NCI-H446 treated with DMSO at 0.1 percent for 48 hours (cell line): ENCODE results near the gene FAR2.
"Not testable (repeated sequence)": the region's sequence is repeated elsewhere in the genome, so short reads cannot be mapped to it uniquely, and the experiment has no call there.

ENCODE experiments used
- DNase-seq: peaks from one replicate; lab custom pipeline; 2025; lab: John Stamatoyannopoulos, UW

FAR2 gene

DNA sequence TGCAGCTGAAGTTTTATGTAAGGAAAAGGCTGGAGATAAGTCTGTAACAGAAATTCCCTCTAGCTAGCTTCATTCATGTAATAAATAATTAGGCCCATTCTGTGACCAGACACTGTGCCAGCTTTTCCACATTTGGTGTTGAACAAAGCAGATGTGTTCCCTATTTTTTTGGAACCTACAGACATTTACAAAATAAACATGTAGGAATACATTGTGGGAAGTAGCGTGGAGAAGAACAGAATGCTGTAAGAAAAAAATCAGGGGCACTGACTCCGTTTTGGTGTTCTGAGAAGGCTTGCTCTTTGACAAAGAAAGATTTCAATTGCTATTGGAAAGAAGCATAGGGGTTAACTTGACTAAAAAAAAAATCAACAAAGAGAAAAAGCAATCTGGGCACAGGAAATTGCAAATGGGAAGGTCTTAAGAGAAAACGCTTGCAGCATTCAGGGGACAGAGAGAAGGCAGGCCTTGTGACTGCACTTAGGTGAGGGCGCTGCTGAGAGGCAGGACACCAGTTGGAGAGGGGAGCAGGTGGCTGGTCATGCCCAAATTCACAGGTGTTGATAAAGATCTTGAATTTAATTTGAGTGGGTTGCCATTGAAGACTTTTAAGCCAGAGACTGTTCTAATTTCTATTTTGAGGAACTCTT is 4.0 kb downstream of the FAR2 start:
- DNase-seq = peak; percentile 72

DNA sequence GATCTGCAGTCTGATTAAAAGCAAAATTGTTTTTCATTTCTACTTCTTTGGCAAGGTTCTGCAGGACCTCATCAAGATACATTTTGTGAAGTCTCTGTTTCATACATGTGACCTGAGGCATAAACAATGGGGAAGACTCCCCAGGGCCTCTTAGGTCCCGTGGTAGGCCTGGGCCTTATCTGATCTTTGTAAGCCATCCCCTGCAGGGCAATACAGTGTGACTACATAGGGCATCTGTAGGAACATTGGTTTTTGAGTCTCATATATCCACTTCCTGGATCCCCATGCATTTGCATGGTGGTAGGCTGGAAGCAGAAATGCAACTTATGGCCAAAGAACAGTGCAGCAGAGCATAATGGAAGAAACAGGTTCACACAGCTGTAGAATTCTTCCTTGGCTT is 6.0 kb downstream of the FAR2 start:
- no peak for DNase-seq

DNA sequence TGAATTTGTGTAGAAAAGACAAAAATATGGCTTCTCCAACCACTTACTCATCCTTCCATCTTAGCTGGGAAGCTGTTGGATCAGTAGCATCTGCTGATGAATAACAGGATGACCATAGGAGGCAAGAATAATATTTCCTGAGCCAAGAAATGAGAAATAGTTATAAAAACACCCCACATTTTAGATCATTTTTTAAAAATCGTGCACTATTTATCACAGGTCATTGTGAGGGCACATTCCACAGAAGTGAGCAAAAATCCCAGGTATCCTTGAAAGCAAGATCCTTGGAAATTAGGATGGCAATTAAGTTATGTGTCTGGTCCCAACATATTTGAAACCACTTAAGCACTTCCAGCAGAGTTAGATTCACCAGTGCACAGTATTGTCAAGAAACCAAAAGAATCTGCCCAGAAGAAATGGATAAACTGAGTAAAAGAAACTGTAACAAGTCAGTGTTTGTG is 8.4 kb downstream of the FAR2 start:
- DNase-seq = no peak

DNA sequence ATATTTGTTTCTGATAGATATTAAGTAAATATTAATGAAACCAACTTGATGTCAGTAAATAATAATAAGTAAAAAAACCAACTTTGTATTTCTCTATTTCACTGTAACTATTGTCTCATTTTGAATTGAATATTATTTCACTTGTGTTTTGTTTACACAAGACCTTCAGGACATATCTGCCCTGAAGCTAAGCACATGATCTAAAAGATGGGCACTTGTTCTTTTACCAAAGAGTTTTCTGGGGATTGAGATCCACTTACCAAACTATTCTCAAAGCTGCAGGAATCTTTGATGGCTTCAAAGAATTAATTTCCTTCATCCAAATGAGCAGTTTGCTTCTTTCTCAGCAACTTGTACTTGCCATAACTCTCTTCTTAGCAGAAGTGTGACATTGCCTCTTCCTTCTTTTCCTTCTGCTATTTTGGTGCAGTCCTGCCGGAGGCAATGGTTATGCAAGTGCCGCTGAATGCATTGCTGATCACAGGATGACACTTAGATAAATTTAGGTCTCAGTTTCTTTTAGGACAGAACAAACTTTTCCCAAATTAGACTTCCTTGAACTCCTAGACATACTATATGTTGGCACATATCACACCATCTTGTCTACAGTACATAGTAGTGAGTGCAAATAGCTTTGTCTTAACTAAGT is 9.2 kb downstream of the FAR2 start:
- no peak for DNase-seq

DNA sequence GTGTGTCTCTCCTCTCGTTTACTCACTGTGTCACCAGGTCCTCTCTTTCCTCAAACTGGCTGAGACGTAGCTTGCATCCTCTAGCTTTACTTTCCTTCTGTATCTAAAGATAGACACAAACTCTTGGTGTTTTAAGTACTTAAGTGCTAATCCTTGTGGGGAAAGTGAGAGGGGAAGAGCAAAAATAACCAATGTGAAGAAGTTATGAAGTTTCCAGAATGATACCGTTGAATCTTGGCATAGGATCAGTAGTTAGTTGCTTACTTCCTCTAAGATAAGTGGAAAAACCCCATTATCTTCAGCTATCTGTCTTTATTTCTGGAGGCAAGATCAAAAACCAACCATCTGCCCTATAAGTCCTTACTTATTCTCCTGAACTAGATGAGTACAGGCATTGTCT is 10.6 kb downstream of the FAR2 start:
- DNase-seq = no peak

DNA sequence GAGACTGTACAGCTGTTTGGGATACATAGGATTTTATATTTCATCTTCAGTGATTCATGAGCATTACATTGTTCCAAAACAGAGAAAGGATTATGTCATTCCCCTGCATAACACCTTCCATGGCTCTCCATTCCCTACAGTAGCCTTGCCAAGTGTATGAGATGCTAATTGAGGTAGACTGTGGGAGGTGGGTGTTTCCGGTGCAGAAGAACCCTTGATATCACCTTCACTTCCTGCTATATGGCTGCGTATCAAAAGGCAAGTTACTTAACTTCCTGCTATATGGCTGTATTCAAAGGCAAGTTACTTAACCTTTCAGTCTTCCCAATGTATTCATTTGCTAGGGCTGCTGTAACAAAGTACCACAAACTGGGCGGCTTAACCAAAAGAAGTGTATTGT is 11.2 kb downstream of the FAR2 start:
- DNase-seq = no peak

DNA sequence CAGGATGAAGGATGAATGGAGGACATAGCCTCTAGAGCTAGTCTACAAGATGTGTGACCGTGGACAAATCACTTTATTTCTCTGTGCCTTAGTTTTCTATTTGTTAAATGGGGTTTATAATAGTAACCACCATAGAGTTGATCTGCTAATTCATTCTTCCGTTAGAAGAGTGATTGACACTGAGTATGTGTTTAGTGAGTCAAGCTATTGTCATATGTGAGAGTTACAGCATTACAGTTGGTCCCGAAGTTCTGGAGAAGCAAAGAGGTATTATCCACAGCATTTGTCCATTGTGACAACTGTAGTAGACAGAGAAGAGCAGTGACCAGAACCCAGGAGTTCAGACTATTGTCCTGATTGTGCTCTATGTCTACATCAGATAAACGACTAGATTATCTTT is 14.1 kb downstream of the FAR2 start:
- no peak for DNase-seq

DNA sequence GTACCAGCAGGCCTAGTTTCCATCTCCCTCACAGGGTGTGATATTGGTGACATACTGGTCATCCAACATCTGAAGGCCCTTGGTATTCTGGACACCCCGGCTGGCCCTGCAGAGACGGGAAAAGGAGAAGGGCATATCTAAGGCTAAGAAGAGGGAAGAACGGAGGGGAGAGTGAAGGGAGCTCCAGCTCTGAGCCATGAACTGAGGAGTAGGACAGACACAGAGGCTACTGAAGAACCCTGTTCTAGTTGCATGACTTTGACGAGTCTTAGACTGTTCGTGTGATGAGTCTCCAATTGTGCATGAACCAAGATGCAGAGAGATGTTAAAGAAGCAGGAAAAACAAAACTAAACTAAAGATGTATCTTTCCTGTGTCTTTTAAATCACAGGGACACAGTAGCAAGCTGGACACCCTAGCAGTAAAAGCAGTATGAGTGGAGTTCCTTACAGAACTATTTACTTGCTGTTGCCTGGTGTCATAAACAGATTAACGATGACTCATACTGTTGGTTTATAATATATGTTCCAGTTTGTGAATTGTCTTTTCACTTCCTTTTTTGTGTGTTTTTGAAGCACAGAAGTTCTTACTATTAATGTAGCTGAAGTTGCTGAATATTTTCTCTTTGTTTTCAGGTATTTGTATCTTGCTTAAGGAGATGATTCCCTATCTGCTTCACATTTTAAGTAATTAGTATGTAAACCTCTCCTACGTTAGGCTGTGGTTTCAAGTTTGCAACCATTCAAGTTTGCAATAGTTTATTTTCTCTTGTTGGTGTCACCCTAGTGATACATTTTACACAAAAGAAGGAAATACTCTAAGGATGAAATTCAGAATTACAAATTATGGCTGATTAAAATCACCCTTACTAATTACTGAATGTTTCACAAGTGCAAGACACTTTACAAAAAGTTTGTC is 15.7 kb downstream of the FAR2 start:
- DNase-seq = no peak

DNA sequence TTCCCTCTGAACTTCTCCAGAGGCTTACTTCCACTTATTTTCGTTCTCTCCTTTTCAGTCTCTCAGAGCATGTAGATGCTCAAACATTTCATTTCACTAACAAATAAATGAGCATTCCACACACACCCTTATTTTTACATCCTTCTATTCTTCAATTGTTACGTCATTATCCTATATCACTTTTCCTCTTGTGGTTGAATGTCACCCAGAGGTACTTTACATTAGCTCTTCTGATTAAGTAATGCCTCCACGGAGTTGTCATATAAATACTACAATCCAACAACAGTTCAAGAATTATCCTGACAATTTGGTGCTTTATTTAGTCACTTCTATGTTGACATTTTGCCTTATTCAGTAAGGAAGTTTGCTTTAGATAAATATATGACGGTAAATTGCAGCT is 18.4 kb downstream of the FAR2 start:
- DNase-seq = no peak

DNA sequence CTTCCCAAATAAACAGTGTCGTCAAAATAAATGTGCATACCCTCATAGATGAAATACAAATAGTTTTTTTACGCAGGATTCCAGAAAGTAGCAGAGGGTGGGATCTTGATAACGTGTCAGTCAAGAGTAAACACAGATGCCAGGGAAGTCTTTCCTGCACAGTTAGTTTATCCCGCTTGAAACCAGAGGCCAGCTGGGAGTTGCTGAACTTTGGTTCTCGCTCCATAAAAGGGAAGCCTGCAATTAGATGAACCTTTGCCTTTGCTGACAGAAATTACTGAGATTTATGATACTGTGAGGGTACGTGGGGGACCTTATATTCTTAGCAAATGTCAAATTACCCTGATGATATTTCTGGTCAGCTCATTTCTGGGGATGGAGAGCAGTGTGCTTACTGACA is 18.9 kb downstream of the FAR2 start:
- no peak for DNase-seq

DNA sequence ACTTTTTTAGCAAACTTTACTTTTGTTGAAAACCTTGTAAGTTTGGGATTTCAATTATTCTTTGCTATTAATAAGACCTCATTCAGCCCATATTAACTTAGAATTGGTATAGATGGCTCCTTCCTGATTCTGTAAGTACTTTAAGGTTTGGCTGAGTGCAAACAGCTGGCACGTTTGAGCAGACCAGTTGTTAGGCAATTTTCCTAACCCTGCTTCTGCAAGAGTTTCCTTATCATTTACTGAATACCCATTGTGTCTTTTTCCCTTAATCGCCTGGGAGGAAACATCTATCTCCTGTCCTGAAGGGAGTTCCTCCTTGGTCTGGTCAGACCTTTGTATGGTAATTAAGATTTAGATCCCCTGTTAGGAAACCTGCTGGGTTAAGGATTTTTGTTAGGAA is 20.9 kb downstream of the FAR2 start:
- DNase-seq = not testable (repeated sequence)

DNA sequence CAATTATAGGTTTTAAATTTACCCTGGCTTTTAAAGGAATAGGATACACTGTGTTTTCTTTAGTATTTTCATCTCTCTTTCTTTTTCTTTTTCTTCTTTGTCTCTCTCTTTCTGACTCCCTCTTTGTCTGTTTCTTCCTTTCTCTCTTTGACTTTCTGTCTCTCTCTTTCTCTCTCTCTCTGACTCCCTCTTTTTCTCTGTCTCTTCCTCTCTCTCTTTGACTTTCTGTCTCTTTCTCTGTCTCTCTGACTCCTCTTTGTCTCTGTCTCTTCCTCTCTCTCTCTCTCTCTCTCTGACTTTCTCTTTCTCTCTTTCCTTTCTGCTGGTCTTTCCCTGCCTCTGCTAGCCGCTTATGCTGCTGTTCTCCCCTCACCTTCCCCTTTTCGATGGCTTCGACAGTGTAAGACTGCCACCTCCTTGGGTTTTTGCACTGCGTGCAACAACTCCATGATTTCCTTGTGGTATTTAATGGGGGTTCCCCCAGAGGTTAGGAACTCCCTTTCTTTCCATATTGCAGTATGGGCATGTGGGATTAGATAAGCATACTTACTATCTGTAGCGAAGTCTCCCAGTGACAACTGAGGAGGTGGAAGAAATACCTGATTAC is 21.5 kb downstream of the FAR2 start:
- not testable (repeated sequence) for DNase-seq

DNA sequence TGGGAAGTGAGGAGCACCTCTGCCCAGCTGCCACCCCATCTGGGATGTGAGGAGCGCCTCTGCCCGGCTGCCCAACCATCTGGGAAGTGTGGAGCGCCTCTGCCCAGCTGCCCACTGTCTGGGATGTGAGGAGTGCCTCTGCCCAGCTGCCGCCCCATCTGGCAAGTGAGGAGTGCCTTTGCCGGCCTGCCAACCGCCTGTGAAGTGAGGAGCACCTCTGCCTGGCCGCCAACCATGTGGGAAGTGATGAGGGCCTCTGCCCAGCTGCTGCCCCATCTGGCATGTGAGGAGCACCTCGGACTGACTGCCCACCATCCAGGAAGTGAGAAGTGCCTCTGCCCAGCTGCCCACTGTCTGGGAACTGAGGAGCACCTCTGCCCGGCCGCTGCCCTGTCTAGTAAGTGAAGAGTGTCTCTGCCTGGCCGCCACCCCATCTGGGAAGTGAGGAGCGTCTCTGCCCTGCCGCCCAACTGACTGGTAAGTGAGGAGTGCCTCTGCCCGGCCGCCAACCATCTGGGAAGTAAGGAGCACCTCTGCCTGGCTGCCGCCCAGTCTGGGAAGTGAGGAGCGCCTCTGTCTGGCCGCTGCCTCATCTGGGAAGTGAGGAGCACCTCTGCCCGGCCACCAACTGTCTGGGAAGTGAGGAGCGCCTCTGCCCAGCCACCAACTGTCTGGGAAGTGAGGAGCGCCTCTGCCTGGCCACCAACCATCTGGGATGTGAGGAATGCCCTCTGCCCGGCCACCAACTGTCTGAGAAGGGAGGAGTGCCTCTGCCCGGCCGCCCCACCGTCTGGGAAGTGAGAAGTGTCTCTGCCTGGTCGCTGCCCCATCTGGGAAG is 22.6 kb downstream of the FAR2 start:
- no peak for DNase-seq

DNA sequence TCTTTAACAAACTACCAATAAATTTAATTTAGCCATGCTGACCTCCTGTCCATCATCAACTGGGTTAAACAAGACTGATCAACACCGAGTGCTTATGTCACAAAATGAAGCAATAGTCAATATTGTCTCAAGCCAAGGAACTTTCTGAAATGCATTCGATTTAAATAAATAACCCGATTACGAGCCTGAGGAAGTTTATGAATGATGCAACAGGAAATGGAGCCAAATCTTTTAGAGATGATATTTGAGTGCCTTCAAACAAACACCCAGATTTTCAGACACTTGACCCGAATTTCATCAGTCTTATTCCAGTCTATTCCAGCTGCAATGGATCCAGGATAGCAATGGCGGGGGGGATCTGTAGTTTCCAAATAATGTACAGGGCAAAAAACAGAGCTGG is 27.9 kb downstream of the FAR2 start:
- no peak for DNase-seq

DNA sequence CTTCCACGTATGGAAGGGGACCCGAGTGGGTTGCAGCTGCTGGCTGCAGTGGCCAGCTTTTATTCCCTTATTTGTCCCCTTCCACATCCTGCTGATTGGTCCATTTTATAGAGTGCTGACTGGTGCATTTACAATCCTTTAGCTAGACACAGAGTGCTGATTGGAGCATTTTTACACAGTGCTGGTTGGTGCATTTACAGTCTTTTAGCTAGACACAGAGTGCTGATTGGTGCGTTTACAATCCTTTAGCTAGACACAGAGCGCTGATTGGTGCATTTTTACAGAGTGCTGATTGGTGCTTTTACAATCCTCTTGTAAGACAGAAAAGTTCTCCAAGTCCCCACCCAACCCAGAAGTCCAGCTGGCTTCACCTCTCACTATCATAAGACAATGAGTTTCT is 33.2 kb downstream of the FAR2 start:
- DNase-seq = not testable (repeated sequence)

DNA sequence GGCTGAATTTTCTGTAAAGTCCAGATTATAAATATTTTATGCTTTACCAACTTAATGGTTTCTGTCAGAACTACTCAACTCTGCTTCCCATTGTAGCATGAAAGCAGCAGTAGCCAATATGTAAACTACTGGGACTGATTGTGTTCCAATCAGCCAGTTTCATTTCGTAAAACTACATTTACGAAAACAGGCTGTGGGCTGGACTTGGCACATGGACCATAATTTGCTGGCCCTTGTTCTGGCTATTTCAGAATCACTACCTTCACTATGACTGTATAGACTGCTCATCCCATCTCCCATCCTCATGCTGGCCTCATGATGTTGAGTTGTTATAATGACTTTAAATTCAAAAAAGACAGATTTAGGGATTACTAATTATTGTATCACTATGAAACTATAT is 38.7 kb downstream of the FAR2 start:
- no peak for DNase-seq

DNA sequence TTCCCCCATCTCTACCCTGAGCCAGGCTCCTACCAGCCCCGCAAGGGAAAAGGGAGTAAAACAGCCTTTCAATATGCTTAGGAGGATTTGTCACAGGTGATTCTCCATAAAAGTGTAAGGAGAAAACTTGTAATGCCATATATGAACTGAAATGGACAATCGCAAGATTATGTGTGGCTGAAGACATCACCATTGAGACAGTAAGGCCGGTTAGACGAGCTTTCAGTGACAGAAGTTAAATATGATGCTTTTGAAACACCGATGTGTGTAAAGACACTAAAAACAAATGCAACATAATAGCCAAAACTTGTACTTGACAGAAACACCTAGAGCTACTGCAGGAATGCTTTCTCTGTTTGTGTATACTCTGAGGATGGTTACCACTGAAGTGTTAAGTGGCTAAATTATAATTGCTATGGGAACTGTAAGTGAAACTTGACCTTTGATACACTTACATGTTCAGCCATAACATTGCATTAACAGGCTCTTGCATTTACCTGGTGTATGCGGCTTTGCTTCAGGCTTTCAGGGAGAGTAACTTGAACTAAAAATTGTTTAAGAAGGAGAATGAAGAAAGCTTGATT is 42.3 kb downstream of the FAR2 start:
- DNase-seq = no peak

DNA sequence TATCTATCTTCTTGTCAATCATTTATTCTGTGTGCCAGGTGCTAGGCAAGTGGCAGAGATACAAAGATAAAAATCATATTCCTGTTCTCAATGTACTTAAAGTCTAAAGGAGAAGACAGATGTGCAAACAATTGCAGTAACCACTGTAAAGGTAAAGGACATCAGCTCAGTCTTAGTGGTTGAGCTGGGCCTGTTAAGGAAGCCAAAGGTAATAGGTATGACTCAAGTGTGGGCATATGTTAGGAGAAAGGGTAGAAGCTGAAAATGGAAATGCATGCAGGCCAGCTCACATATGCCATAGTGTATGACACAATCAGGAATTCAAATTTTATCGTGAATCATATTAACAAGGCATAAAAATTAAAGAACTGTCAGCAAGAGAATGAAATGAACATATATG is 49.8 kb downstream of the FAR2 start:
- DNase-seq = no peak

DNA sequence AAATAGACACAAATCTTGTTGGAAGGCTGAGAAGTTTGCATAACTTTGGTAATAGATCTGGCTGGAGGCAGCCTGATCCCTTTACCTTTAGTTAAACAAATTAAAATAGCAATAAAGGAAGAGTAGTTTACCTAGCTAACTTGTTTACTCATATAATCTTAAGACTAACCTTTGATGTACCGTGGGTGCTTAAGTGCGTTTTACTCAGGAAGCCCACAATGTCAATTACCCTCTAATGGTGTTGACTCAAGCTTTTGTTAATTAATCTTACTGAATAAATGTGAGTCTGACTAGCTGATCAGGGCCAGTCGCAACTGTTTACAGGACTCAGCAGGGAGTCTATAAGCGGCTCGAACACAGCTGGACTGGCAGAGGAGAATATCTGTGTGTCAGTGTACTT is 51.5 kb downstream of the FAR2 start:
- no peak for DNase-seq

DNA sequence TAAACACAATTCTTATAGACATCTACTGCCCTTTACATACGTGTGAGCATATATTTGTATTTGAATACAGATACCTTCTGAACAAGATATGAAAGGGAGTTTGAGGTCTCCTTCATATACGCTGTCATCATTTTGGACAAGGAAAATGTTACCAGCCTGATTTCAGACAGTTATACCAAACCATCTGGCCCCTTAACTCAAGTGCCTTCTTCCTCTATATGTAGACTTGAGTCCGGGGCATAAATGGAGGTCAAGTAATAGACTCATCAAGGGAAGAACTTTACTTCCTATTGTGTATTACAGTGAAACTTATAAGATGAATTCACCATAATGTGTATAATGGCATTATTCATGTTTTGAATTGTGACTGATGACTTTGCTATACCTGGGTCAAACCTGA is 52.2 kb downstream of the FAR2 start:
- no peak for DNase-seq

DNA sequence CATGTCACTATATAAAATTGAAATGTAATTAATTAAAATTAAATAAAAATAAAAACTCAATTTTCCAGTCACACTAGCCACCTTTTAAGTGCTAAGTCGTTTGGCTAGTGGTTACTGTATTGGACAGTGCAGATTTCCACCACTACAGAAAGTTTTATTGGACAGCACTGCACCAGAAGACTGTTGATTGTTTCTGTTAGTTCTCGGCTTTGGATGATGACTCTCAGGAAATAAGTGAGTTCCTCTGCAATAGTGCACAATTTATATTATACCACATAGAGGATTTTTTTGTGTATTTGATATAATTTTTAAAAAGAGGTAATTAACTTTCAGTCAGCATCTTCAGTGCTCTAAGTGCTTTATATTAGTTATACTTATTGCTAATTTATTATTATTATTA is 52.7 kb downstream of the FAR2 start:
- DNase-seq = no peak
